Activated CD8-positive, alpha-beta memory T cell treated with anti-CD3 and anti-CD28 coated beads, Interleukin-2, amount 10 ng/mL, durations not matched to agents 7 days and 5 days (primary cell): ENCODE measurements around the gene DCAF11. TPM values are rescaled to one million over a fixed set of nuclear protein-coding genes. Genes with fewer than 3 reads are reported as not detected.
A peak's percentile ranks its signal among the peaks of the same experiment; 100 is the strongest.

Source experiments
- ATAC-seq: fragments of 150-1000 bp; cut with Tn5 transposase; one replicate; pipeline ENCODE4 v1.10.0; 2021; ENCODE audit warnings: moderate library complexity
- CTCF ChIA-PET: fragments of 350-600 bp; sonication (Branson Sonifier 250); formaldehyde crosslinking; loops from one replicate; lab custom pipeline; 2021; ENCODE audit warnings: antibody characterized with exemption; lab: Charles Lee
- DNase-seq: peaks from one replicate; pipeline ENCODE4 v3.0.0-alpha.2; 2020
- H3K27ac Mint-ChIP-seq: one replicate; pipeline ENCODE4 v1.8.0; 2021; ENCODE audit warnings: mild to moderate bottlenecking, mixed read lengths
- H3K27me3 Mint-ChIP-seq: one replicate; pipeline ENCODE4 v1.8.0; 2021; ENCODE audit warnings: mixed read lengths
- H3K36me3 Mint-ChIP-seq: one replicate; pipeline ENCODE4 v1.8.0; 2021; ENCODE audit warnings: mild to moderate bottlenecking, mixed read lengths
- H3K4me1 Mint-ChIP-seq: one replicate; pipeline ENCODE4 v1.8.0; 2021; ENCODE audit warnings: mixed read lengths
- H3K4me3 Mint-ChIP-seq: one replicate; pipeline ENCODE4 v1.8.0; 2021; ENCODE audit warnings: mild to moderate bottlenecking, moderate library complexity, mixed read lengths
- H3K9me3 Mint-ChIP-seq: one replicate; pipeline ENCODE4 v1.8.0; 2022; ENCODE audit warnings: low read depth, mixed read lengths
- total RNA-seq, 2 experiments: library from RNA; stranded (reverse); gene quantifications; one replicate each; pipeline ENCODE4 v1.2.3, GENCODE V29; 2021

DCAF11 gene
- total RNA-seq, 2 experiments from 2014 or later = 86.3 to 94.4 TPM

- Mint-ChIP-seq H3K4me3 (no peak overlapping the region), H3K36me3 (peaks cover 64% of the 10 kb centered on the region), H3K4me1 (peaks cover 18% of the 10 kb centered on the region), H3K9me3 (no peaks in the 10 kb centered on the region), H3K27me3 (no peaks in the 10 kb centered on the region), H3K27ac (peak overlapping the region; percentile 56)
- ATAC-seq (no peak), DNase-seq (no peak)
- CTCF ChIA-PET = interaction anchor here (1.0 kb wide), 1 partner anchor 10 kb away, joined by 5 read pairs; the partner anchor contains the start of genes PSME2 and RNF31
Measured at GRCh38 chr14:24156840-24157239, 42.3 kb downstream of the DCAF11 start.

GRCh38 chr14:24157331-24157730 is 42.8 kb downstream of the DCAF11 start:
- Mint-ChIP-seq H3K4me1 (peaks cover 22% of the 10 kb centered on the region), H3K27me3 (no peaks in the 10 kb centered on the region), H3K27ac (no peak overlapping the region), H3K4me3 (no peak overlapping the region), H3K9me3 (no peaks in the 10 kb centered on the region), H3K36me3 (peaks cover 65% of the 10 kb centered on the region)
- ATAC-seq (no peak), DNase-seq (no peak)
- CTCF ChIA-PET = interaction anchor here (1.0 kb wide), 1 partner anchor 11 kb away, joined by 5 read pairs; the partner anchor contains the start of genes PSME2 and RNF31

- DNase-seq = no peak
- peaks cover 42% of the 10 kb centered on the region for H3K4me1 Mint-ChIP-seq
- CTCF ChIA-PET = interaction anchor here (1.4 to 5.0 kb wide), 15 partner anchors 11 to 148 kb away, joined by 5 to 99 read pairs (median 14); partner anchors contain the start of genes CHMP4A, CIDEB, DCAF11 and EMC9
- peaks cover 76% of the 10 kb centered on the region for H3K36me3 Mint-ChIP-seq
- no peak overlapping the region for H3K4me3 Mint-ChIP-seq
- H3K9me3 Mint-ChIP-seq = no peaks in the 10 kb centered on the region
- no peaks in the 10 kb centered on the region for H3K27me3 Mint-ChIP-seq
- peak overlapping the region; percentile 99 for H3K27ac Mint-ChIP-seq
- no peak for ATAC-seq
Measured at GRCh38 chr14:24159777-24160498, 45.4 kb downstream of the DCAF11 start.

GRCh38 chr14:24160499-24160849 is 45.9 kb downstream of the DCAF11 start:
- peaks cover 78% of the 10 kb centered on the region for H3K36me3 Mint-ChIP-seq
- no peaks in the 10 kb centered on the region for H3K9me3 Mint-ChIP-seq
- no peak for DNase-seq
- no peak for ATAC-seq
- H3K4me3 Mint-ChIP-seq = no peak overlapping the region
- H3K4me1 Mint-ChIP-seq = peaks cover 45% of the 10 kb centered on the region
- H3K27me3 Mint-ChIP-seq = no peaks in the 10 kb centered on the region
- H3K27ac Mint-ChIP-seq = peak overlapping the region; percentile 99
- CTCF ChIA-PET = interaction anchor here (0.6 to 5.0 kb wide), 27 partner anchors 11 to 270 kb away, joined by 3 to 99 read pairs (median 7); partner anchors contain the start of genes CHMP4A, CIDEB, DCAF11 and EMC9

GRCh38 chr14:24160850-24161804 is 46.5 kb downstream of the DCAF11 start, which contains the start of gene IRF9:
TSS of gene IRF9 (plus strand) at chr14:24161265. CDS start at chr14:24162145, 880 bp downstream.
- H3K27me3 Mint-ChIP-seq = no peaks in the 10 kb centered on the region
- no peaks in the 10 kb centered on the region for H3K9me3 Mint-ChIP-seq
- peaks cover 78% of the 10 kb centered on the region for H3K36me3 Mint-ChIP-seq
- peak; percentile 99 for DNase-seq
- CTCF ChIA-PET = interaction anchor here (0.6 to 5.0 kb wide), 34 partner anchors 8 to 270 kb away, joined by 3 to 99 read pairs (median 6); partner anchors contain the start of genes CARMIL3, CHMP4A, CIDEB and DCAF11
- peak within 1 kb of the TSS; percentile 99 for H3K27ac Mint-ChIP-seq
- peaks cover 50% of the 10 kb centered on the region for H3K4me1 Mint-ChIP-seq
- peak within 1 kb of the TSS; percentile 93 for H3K4me3 Mint-ChIP-seq
- ATAC-seq = peak; percentile 87

- H3K4me3 Mint-ChIP-seq = peak overlapping the region; percentile 93
- DNase-seq (no peak), ATAC-seq (no peak)
- peaks cover 82% of the 10 kb centered on the region for H3K36me3 Mint-ChIP-seq
- H3K4me1 Mint-ChIP-seq = peaks cover 54% of the 10 kb centered on the region
- no peaks in the 10 kb centered on the region for H3K27me3 Mint-ChIP-seq
- H3K9me3 Mint-ChIP-seq = no peaks in the 10 kb centered on the region
- peak overlapping the region; percentile 99 for H3K27ac Mint-ChIP-seq
- CTCF ChIA-PET = interaction anchor here (1.1 to 5.0 kb wide), 20 partner anchors 9 to 146 kb away, joined by 3 to 99 read pairs (median 8); partner anchors contain the start of genes CARMIL3, CHMP4A, CIDEB and DCAF11
Measured at GRCh38 chr14:24162093-24162492, 47.5 kb downstream of the DCAF11 start.

- Mint-ChIP-seq H3K4me1 (peaks cover 64% of the 10 kb centered on the region), H3K36me3 (peaks cover 79% of the 10 kb centered on the region), H3K9me3 (no peaks in the 10 kb centered on the region), H3K27me3 (no peaks in the 10 kb centered on the region), H3K4me3 (no peak overlapping the region), H3K27ac (no peak overlapping the region)
- ATAC-seq = no peak
- CTCF ChIA-PET = no interaction called here
- no peak for DNase-seq
Measured at GRCh38 chr14:24164518-24164991, 50.0 kb downstream of the DCAF11 start.

GRCh38 chr14:24165785-24166184 is 51.2 kb downstream of the DCAF11 start:
- CTCF ChIA-PET = no interaction called here
- Mint-ChIP-seq H3K4me3 (no peak overlapping the region), H3K27ac (no peak overlapping the region), H3K4me1 (peaks cover 60% of the 10 kb centered on the region), H3K9me3 (no peaks in the 10 kb centered on the region), H3K36me3 (peaks cover 76% of the 10 kb centered on the region), H3K27me3 (no peaks in the 10 kb centered on the region)
- DNase-seq (no peak), ATAC-seq (no peak)

- peaks cover 64% of the 10 kb centered on the region for H3K36me3 Mint-ChIP-seq
- CTCF ChIA-PET = no interaction called here
- no peaks in the 10 kb centered on the region for H3K27me3 Mint-ChIP-seq
- H3K27ac Mint-ChIP-seq = peak overlapping the region; percentile 71
- no peak overlapping the region for H3K4me3 Mint-ChIP-seq
- DNase-seq (no peak), ATAC-seq (no peak)
- no peaks in the 10 kb centered on the region for H3K9me3 Mint-ChIP-seq
- H3K4me1 Mint-ChIP-seq = peaks cover 64% of the 10 kb centered on the region
Measured at GRCh38 chr14:24167469-24168114, 53.0 kb downstream of the DCAF11 start.

- Mint-ChIP-seq H3K9me3 (no peaks in the 10 kb centered on the region), H3K27ac (peak within 1 kb of the TSS; percentile 83), H3K27me3 (no peaks in the 10 kb centered on the region), H3K4me3 (peak within 1 kb of the TSS; percentile 77), H3K36me3 (peaks cover 38% of the 10 kb centered on the region), H3K4me1 (peaks cover 45% of the 10 kb centered on the region)
- CTCF ChIA-PET = interaction anchor here (0.6 to 4.3 kb wide), 6 partner anchors 8 to 58 kb away, joined by 3 to 35 read pairs (median 4); partner anchors contain the start of genes DCAF11, EMC9 and IRF9
- DNase-seq = peak; percentile 93
- peak; percentile 87 for ATAC-seq
Measured at GRCh38 chr14:24171422-24172260, 57.1 kb downstream of the DCAF11 start, which contains the start of gene REC8. TSS of gene REC8 (plus strand) at chr14:24172080. CDS start at chr14:24172553, 473 bp downstream.

- Mint-ChIP-seq H3K4me3 (peak overlapping the region; percentile 77), H3K27ac (peak overlapping the region; percentile 83), H3K9me3 (no peaks in the 10 kb centered on the region), H3K4me1 (peaks cover 41% of the 10 kb centered on the region), H3K36me3 (peaks cover 40% of the 10 kb centered on the region), H3K27me3 (no peaks in the 10 kb centered on the region)
- ATAC-seq (no peak), DNase-seq (no peak)
- CTCF ChIA-PET = interaction anchor here (0.6 to 4.3 kb wide), 3 partner anchors 11 to 58 kb away, joined by 3 to 35 read pairs (median 3); partner anchors contain the start of genes DCAF11 and IRF9
Measured at GRCh38 chr14:24172261-24172860, 57.8 kb downstream of the DCAF11 start.
